Calu3 (cell line): ENCODE data around the gene ZNF672. TPM values are rescaled to one million over a fixed set of nuclear protein-coding genes. Genes with fewer than 3 reads are reported as not detected.

Experiments
- BruUV-seq: library from RNA; stranded (reverse); fragments of 400-500 nt; replicated peaks from 2 replicates; lab custom pipeline; 2021; lab: Mats Ljungman, UMichigan
- CTCF ChIA-PET: fragments of 300-600 bp; sonication (Branson Sonifier 250); formaldehyde crosslinking; loops from one replicate; lab custom pipeline; 2022; ENCODE audit warnings: antibody characterized with exemption; lab: Charles Lee
- DNase-seq: peaks from one replicate; pipeline ENCODE4 v3.0.0; 2022
- H3K27ac Mint-ChIP-seq: one replicate; pipeline ENCODE4 v1.8.0; 2022; ENCODE audit warnings: mixed read lengths; ENCODE audit not compliant: unreplicated experiment
- H3K27me3 Mint-ChIP-seq: one replicate; pipeline ENCODE4 v1.8.0; 2022; ENCODE audit warnings: mixed read lengths; ENCODE audit not compliant: unreplicated experiment
- H3K36me3 Mint-ChIP-seq: one replicate; pipeline ENCODE4 v1.8.0; 2022; ENCODE audit warnings: mild to moderate bottlenecking, moderate library complexity, mixed read lengths; ENCODE audit not compliant: insufficient read depth, unreplicated experiment
- H3K4me1 Mint-ChIP-seq: one replicate; pipeline ENCODE4 v1.8.0; 2022; ENCODE audit warnings: mild to moderate bottlenecking, low read depth, mixed read lengths; ENCODE audit not compliant: unreplicated experiment
- H3K4me3 Mint-ChIP-seq: one replicate; pipeline ENCODE4 v1.8.0; 2022; ENCODE audit warnings: mild to moderate bottlenecking, low read depth, moderate library complexity, mixed read lengths; ENCODE audit not compliant: unreplicated experiment
- H3K9me3 Mint-ChIP-seq: one replicate; pipeline ENCODE4 v1.8.0; 2022; ENCODE audit warnings: low read depth, mixed read lengths; ENCODE audit not compliant: unreplicated experiment
- CTCF ChIP-seq: fragments of 200-600 bp; IDR thresholded peaks from one replicate; pipeline ENCODE4 v1.8.0; 2022; ENCODE audit warnings: antibody characterized with exemption; ENCODE audit not compliant: unreplicated experiment
- intact Hi-C: fragments of 100-400 bp; cut with micrococcal nuclease; formaldehyde crosslinking; loops from one replicate; pipeline ENCODE4 v1.10.0; 2022; ENCODE audit not compliant: unreplicated experiment
- total RNA-seq: library from RNA; stranded (reverse); gene quantifications from 2 replicates; pipeline ENCODE4 v1.2.3, GENCODE V29; 2022

ZNF672 gene
- total RNA-seq, 1 experiment from 2014 or later, result 28.3 TPM

GRCh38 chr1:248850536-248851251 is 12.7 kb downstream of the ZNF672 start:
- DNase-seq, result no peak
- TF ChIP-seq CTCF, result no peak
- peak overlapping the region; percentile 12 for H3K27ac Mint-ChIP-seq
- peaks cover 22% of the 10 kb centered on the region for H3K36me3 Mint-ChIP-seq
- no peaks in the 10 kb centered on the region for H3K9me3 Mint-ChIP-seq
- H3K4me3 Mint-ChIP-seq, result no peak overlapping the region
- CTCF ChIA-PET, result no interaction called here
- no TSS peak for BruUV-seq
- no peaks in the 10 kb centered on the region for H3K4me1 Mint-ChIP-seq
- H3K27me3 Mint-ChIP-seq, result no peaks in the 10 kb centered on the region
- intact Hi-C loops, result no loop called here

DNA sequence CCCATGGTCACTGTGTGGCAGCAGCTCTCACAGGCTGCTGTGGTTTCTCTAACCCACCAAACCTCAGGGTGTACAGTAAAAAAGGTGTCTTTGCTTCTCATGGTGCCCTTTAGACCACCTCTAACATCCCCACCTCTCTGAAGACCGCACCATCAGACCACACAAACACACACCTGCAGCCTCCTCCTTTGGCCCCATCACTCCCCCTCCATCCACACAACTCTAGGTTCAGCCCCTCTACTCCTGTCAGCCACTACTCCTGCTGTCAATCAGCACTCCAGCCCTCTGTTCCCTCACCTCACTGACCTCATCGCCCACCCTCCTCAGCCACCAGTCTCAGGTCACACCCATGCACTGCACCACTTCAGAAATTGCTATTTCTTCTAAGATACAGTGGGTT is 13.4 kb downstream of the ZNF672 start:
- peak overlapping the region; percentile 12 for H3K27ac Mint-ChIP-seq
- no peak for DNase-seq
- no TSS peak for BruUV-seq
- intact Hi-C loops, result no loop called here
- no peaks in the 10 kb centered on the region for H3K4me1 Mint-ChIP-seq
- no peaks in the 10 kb centered on the region for H3K27me3 Mint-ChIP-seq
- CTCF ChIA-PET, result no interaction called here
- H3K4me3 Mint-ChIP-seq, result no peak overlapping the region
- H3K36me3 Mint-ChIP-seq, result peaks cover 27% of the 10 kb centered on the region
- no peak for TF ChIP-seq CTCF
- no peaks in the 10 kb centered on the region for H3K9me3 Mint-ChIP-seq

GRCh38 chr1:248852481-248853405 is 14.7 kb downstream of the ZNF672 start:
- no peak overlapping the region for H3K4me3 Mint-ChIP-seq
- BruUV-seq, result TSS peak; percentile 4
- CTCF ChIA-PET, result no interaction called here
- no peak overlapping the region for H3K27ac Mint-ChIP-seq
- TF ChIP-seq CTCF, result no peak
- no peaks in the 10 kb centered on the region for H3K4me1 Mint-ChIP-seq
- H3K27me3 Mint-ChIP-seq, result no peaks in the 10 kb centered on the region
- DNase-seq, result no peak
- no peaks in the 10 kb centered on the region for H3K9me3 Mint-ChIP-seq
- H3K36me3 Mint-ChIP-seq, result peaks cover 32% of the 10 kb centered on the region
- intact Hi-C loops, result no loop called here

DNA sequence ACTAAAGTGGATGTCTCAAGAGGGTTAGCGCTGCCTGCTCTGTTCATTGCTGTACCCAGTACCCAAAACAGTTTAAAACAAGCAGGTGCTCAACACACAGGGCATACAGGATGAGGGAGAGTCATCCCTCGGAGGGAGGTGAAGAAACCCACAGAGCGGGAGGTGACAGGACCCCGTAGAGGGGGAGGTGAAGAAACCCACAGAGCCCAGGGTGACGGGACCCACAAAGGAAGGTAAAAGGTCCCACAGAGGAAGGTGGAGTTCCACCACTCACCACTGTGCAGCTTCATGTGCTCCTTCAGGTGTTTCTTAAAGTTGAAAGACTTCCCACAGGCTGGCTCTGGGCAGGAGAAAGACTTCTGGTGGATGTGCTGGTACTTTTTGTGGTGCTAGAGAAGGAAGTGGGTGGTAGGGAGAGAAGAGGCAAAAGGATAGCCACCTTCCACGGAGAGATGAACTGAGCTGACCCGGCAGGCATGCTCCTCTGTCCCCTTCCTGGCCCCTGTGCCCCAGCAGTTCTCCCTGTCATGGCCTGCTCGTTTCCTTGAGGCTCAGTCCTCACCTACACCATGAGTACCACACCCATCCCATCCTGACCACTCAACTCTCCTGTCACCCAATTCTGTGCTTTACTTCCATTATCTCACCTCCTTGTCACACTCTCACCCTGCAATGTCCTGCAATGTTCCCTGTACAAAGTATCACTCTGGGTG is 15.8 kb downstream of the ZNF672 start:
- Mint-ChIP-seq H3K27ac (peak overlapping the region; percentile 14), H3K4me1 (no peaks in the 10 kb centered on the region), H3K27me3 (no peaks in the 10 kb centered on the region), H3K4me3 (no peak overlapping the region), H3K36me3 (peaks cover 33% of the 10 kb centered on the region), H3K9me3 (no peaks in the 10 kb centered on the region)
- CTCF ChIA-PET, result no interaction called here
- TF ChIP-seq CTCF, result no peak
- no TSS peak for BruUV-seq
- DNase-seq, result no peak
- intact Hi-C loops, result no loop called here
